Natural killer cell (primary cell): ENCODE results near the gene PSPN. TPM values are rescaled to one million over a fixed set of nuclear protein-coding genes. Genes with fewer than 3 reads are reported as not detected.
"Not testable (repeated sequence)": the region's sequence is repeated elsewhere in the genome, so short reads cannot be mapped to it uniquely, and the experiment has no call there.

ENCODE experiments used
- ATAC-seq, 3 donors: fragments of 150-1000 bp in 2 of 3; fragments of 200-7000 bp in 1 of 3; cut with Tn5 transposase; 1 replicate in 1 of 3; 2 replicates in 2 of 3; pipeline ENCODE4 v1.10.0; 2021; ENCODE audit warnings: mild to moderate bottlenecking in 2 of 3, moderate library complexity in 2 of 3
- DNase-seq, 2 donors: peaks; one replicate each; pipeline versions ENCODE4 v3.0.0 to v3.0.0-alpha.2; 2013 to 2021; ENCODE audit warnings: mixed read lengths in 1 of 2
- H3K27ac ChIP-seq: one replicate; pipeline ENCODE4 v1.5.1; 2013; ENCODE audit warnings: mild to moderate bottlenecking, low read length
- H3K27me3 ChIP-seq: one replicate; pipeline ENCODE4 v1.6.1; 2013; ENCODE audit warnings: low read length; ENCODE audit not compliant: control insufficient read depth, insufficient read depth
- H3K36me3 ChIP-seq: one replicate; pipeline ENCODE4 v1.6.1; 2013; ENCODE audit warnings: low read length; ENCODE audit not compliant: control insufficient read depth, insufficient read depth
- H3K4me1 ChIP-seq: one replicate; pipeline ENCODE4 v1.6.1; 2013; ENCODE audit warnings: low read length; ENCODE audit not compliant: control insufficient read depth, insufficient read depth
- H3K4me3 ChIP-seq: one replicate; pipeline ENCODE4 v1.5.1; 2013; ENCODE audit warnings: low read length
- H3K9me3 ChIP-seq: one replicate; pipeline ENCODE4 v1.6.1; 2013; ENCODE audit warnings: low read length; ENCODE audit not compliant: control insufficient read depth, insufficient read depth
- H3K27ac Mint-ChIP-seq, 2 donors: one replicate each; pipeline ENCODE4 v1.8.0; 2022; ENCODE audit warnings: mild to moderate bottlenecking in 2 of 2, mixed read lengths in 2 of 2, moderate library complexity in 1 of 2
- H3K27me3 Mint-ChIP-seq, 2 donors: one replicate each; pipeline ENCODE4 v1.8.0; 2022; ENCODE audit warnings: low read depth in 2 of 2, mixed read lengths in 2 of 2
- H3K36me3 Mint-ChIP-seq: one replicate; pipeline ENCODE4 v1.8.0; 2022; ENCODE audit warnings: mixed read lengths
- H3K4me1 Mint-ChIP-seq, 2 donors: one replicate each; pipeline ENCODE4 v1.8.0; 2022; ENCODE audit warnings: mixed read lengths in 2 of 2
- H3K4me3 Mint-ChIP-seq: one replicate; pipeline ENCODE4 v1.8.0; 2022; ENCODE audit warnings: mild to moderate bottlenecking, moderate library complexity, mixed read lengths
- H3K9me3 Mint-ChIP-seq, 2 donors: one replicate each; pipeline ENCODE4 v1.8.0; 2022; ENCODE audit warnings: mixed read lengths in 2 of 2
- CTCF ChIP-seq: fragments of 200-600 bp; IDR thresholded peaks from one replicate; pipeline ENCODE4 v1.8.0; 2022; ENCODE audit warnings: antibody characterized with exemption
- WGBS: methylation state at CpG from one replicate; pipeline ENCODE4 v1.1.7; 2013; ENCODE audit warnings: missing lambda C conversion rate; ENCODE audit not compliant: insufficient coverage; 5-methylcytosine and 5-hydroxymethylcytosine counted together
- intact Hi-C: fragments of 100-400 bp; cut with micrococcal nuclease; formaldehyde crosslinking; loops from one replicate; pipeline ENCODE4 v1.14.2; 2022
- total RNA-seq, 4 donors: library from RNA; stranded (reverse); fragments of 120-200 nt in 1 of 4; gene quantifications; one replicate each; pipeline versions ENCODE4 v1.2.3 to v1.2.4, GENCODE V29; 2013 to 2022

The PSPN gene
- total RNA-seq, 3 donors from 2014 or later (not counting 1 experiment from before 2014, with no cell fraction given) = 0.82 to 1.1 (median 1.0) TPM

DNA sequence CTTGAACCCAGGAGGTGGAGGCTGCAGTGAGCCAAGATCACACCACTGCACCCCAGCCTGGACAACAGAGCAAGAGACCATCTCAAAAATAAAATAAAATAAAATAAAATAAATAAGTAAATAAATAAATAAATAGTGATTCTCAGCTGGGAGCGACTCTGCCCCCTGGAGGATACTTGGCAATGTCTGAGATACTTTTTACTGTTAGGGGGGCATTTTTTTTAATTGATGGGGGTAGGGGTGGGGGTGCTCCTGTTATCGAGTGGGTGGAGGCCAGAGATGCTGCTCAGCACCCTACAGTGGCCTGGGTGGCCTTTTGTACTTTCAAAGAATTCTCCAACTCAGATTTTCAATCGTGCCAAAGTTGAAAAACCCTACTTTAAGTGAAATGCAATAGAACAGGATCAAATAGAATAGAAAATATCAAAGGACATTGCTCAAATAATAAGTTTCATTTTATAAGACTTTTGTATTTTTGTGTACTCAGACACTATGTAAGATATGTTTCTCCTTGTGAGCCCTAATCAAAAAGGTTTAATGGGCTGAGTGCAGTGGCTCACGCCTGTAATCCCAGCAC is 21.5 kb downstream of the PSPN start:
- no peak for DNase-seq
- WGBS = 72% methylated on average over 3 of the region's 4 CpGs
- no peak for ATAC-seq
- Mint-ChIP-seq H3K4me3 (no peak overlapping the region), H3K27ac (no peak overlapping the region), H3K27me3 (peaks cover 0 to 3% of the 10 kb centered on the region in 2 donors), H3K4me1 (no peaks in the 10 kb centered on the region), H3K9me3 (no peaks in the 10 kb centered on the region), H3K36me3 (no peaks in the 10 kb centered on the region)
- Histone ChIP-seq H3K27ac (no peak overlapping the region), H3K4me1 (no peaks in the 10 kb centered on the region), H3K27me3 (no peaks in the 10 kb centered on the region), H3K9me3 (no peaks in the 10 kb centered on the region), H3K4me3 (no peak overlapping the region), H3K36me3 (no peaks in the 10 kb centered on the region)
- intact Hi-C loops = no loop called here
- no peak for TF ChIP-seq CTCF

DNA sequence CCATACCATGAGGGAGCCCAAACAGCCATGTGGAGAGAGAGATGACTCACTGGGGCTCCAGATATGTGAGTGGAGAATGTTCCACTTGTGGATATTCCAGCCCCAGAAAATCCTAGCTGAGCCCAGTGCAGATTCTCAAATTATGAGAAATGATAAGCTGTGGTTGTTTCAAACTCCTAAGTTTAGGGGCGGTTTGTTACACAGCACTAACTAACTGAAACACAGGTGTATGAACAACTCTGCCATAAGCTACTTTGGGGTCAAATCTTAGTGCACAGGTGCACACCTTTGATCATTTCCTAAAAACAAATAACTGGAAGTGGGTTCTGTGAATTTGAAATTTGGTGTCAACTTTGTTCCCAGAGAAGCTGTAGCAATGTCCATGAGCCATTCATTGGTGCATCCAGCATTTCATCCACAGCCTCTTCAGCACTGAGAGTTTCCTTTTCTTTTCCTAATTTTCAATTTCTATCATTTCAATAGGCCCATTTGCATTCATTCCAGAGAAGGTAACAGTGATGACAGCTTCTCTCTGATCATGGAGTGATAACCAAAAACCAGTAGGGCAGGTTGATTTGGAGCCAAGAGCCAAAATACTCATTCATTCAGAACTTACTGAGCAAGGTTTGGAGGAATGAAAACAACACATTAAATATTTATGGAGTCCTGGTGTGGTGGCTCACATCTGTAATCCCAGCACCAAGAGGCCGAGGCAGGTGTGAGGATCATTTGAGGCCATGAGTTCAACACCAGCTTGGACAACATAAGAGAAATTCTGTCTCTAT is 23.2 kb downstream of the PSPN start:
- Histone ChIP-seq H3K4me3 (no peak overlapping the region), H3K27me3 (no peaks in the 10 kb centered on the region), H3K36me3 (no peaks in the 10 kb centered on the region), H3K9me3 (no peaks in the 10 kb centered on the region), H3K27ac (no peak overlapping the region), H3K4me1 (no peaks in the 10 kb centered on the region)
- 100% methylated on average over 2 of the region's 2 CpGs for WGBS
- no peak overlapping the region for H3K27ac Mint-ChIP-seq
- H3K4me1 Mint-ChIP-seq = no peaks in the 10 kb centered on the region
- no peak overlapping the region for H3K4me3 Mint-ChIP-seq
- TF ChIP-seq CTCF = no peak
- H3K36me3 Mint-ChIP-seq = no peaks in the 10 kb centered on the region
- ATAC-seq (no peak), DNase-seq (no peak)
- H3K27me3 Mint-ChIP-seq = peaks cover 0 to 5% of the 10 kb centered on the region in 2 donors
- intact Hi-C loops = no loop called here
- H3K9me3 Mint-ChIP-seq = no peaks in the 10 kb centered on the region

DNA sequence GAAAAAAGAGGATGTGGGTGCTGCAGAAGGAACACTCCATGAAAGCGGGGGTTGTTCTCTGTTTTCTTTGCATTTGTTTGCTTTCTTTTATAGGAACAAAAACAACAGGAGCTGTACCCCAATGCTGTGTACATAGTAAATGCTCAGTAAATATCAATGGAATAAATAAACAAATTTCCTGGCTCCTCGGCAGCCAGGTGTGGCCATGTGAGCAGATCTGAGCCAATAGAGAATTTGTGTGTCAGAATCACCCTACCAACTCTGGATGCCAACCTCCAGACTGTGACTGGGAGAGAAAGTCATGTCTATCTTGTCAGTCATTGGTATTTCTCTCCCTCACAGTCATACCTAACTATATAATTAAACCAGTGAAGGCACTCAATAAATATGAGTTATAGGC is 25.0 kb downstream of the PSPN start:
- Histone ChIP-seq H3K4me1 (no peaks in the 10 kb centered on the region), H3K9me3 (no peaks in the 10 kb centered on the region), H3K4me3 (no peak overlapping the region), H3K36me3 (no peaks in the 10 kb centered on the region), H3K27ac (no peak overlapping the region), H3K27me3 (no peaks in the 10 kb centered on the region)
- WGBS = 83% methylated on average over 1 of the region's 2 CpGs
- no peak overlapping the region for H3K4me3 Mint-ChIP-seq
- no peak for DNase-seq
- ATAC-seq = no peak
- TF ChIP-seq CTCF = no peak
- H3K27me3 Mint-ChIP-seq = peaks cover 0 to 5% of the 10 kb centered on the region in 2 donors
- H3K27ac Mint-ChIP-seq = no peak overlapping the region
- H3K9me3 Mint-ChIP-seq = no peaks in the 10 kb centered on the region
- H3K4me1 Mint-ChIP-seq = no peaks in the 10 kb centered on the region
- intact Hi-C loops = no loop called here
- H3K36me3 Mint-ChIP-seq = no peaks in the 10 kb centered on the region

GRCh38 chr19:6349271-6349670 is 26.5 kb downstream of the PSPN start:
- H3K36me3 Mint-ChIP-seq, H3K27ac Mint-ChIP-seq, H3K4me3 Mint-ChIP-seq, H3K36me3 ChIP-seq, ATAC-seq, H3K9me3 ChIP-seq, H3K4me1 ChIP-seq, intact Hi-C loops, H3K9me3 Mint-ChIP-seq, H3K4me3 ChIP-seq, H3K27ac ChIP-seq, H3K27me3 ChIP-seq, H3K4me1 Mint-ChIP-seq, H3K27me3 Mint-ChIP-seq, DNase-seq: not testable (repeated sequence)
- WGBS = 80% methylated on average over 1 of the region's 2 CpGs
